ENCODE data around the gene MAP4. TPM values are rescaled to one million over a fixed set of nuclear protein-coding genes. Genes with fewer than 3 reads are reported as not detected.

Gene MAP4
- total and polyA plus RNA-seq, 2 of the 13 experiments (the other 11 are each of a cell fraction or from before 2014, with no cell fraction given): 33.1 to 38.7 TPM

GRCh38 chr3:47824541-47825473, 191.4 kb downstream of the MAP4 start (continued):
- TF ChIP-seq RFXANK (CRISPR knock-in tag; IDR thresholded peaks at IDR 0.05) (no peak; the same call in 1 of the 2 replicates), ZNF75D (CRISPR knock-in tag; IDR thresholded peaks at IDR 0.05; ENCODE audit: borderline replicate concordance) (no peak), KLF11 (CRISPR knock-in tag; IDR thresholded peaks at IDR 0.05) (no peak), SATB2 (CRISPR knock-in tag; IDR thresholded peaks at IDR 0.05) (no peak), ZNF800 (CRISPR knock-in tag; IDR thresholded peaks at IDR 0.05) (0 out of 2 replicates have a peak, but pooled peaks have one; percentile 30), GPN1 (CRISPR knock-in tag; IDR thresholded peaks at IDR 0.05; ENCODE audit: borderline replicate concordance) (no peak), ZNF580 (CRISPR knock-in tag; IDR thresholded peaks at IDR 0.05; ENCODE audit: borderline replicate concordance, low read depth) (peak; percentile 48; the same call in 1 of the 2 replicates), SPEN (CRISPR knock-in tag; IDR thresholded peaks at IDR 0.05; ENCODE audit: low read depth) (peak; percentile 97), PHF8 (CRISPR knock-in tag; IDR thresholded peaks at IDR 0.05) (peak; percentile 97), MLX (CRISPR knock-in tag; IDR thresholded peaks at IDR 0.05) (no peak), ADNP (CRISPR knock-in tag; IDR thresholded peaks at IDR 0.05) (no peak), ZNF598 (CRISPR knock-in tag; IDR thresholded peaks at IDR 0.05; ENCODE audit: borderline replicate concordance) (no peak), CEBPB (IDR thresholded peaks at IDR 0.05; ENCODE audit: borderline replicate concordance, low read depth, low read length) (no peak), E2F1 (CRISPR knock-in tag; IDR thresholded peaks at IDR 0.05) (peak; percentile 81), AKNA (CRISPR knock-in tag; IDR thresholded peaks at IDR 0.05; ENCODE audit: borderline replicate concordance) (no peak), ZNF382 (CRISPR knock-in tag; IDR thresholded peaks at IDR 0.05; ENCODE audit: borderline replicate concordance) (no peak), MIER3 (CRISPR knock-in tag; IDR thresholded peaks at IDR 0.05; ENCODE audit: borderline replicate concordance) (no peak), ZNF569 (CRISPR knock-in tag; IDR thresholded peaks at IDR 0.05; ENCODE audit: borderline replicate concordance) (no peak), ZNF891 (CRISPR knock-in tag; IDR thresholded peaks at IDR 0.05) (peak; percentile 47; the same call in 1 of the 2 replicates), ZFY (CRISPR knock-in tag; IDR thresholded peaks at IDR 0.05) (peak; percentile 100), ZNF780A (CRISPR knock-in tag; IDR thresholded peaks at IDR 0.05) (no peak)
